ENCODE measurements around the gene OGFOD2.

OGFOD2 gene

GRCh38 chr12:122989225-122989839 is 14.3 kb downstream of the OGFOD2 start:
- DNase-seq (ENCODE audit: low spot score): no peak

- no peak for DNase-seq (ENCODE audit: low spot score)
These were observed 14.9 kb downstream of the OGFOD2 start for GRCh38 chr12:122989874-122990419.

GRCh38 chr12:122990561-122990960 is 15.5 kb downstream of the OGFOD2 start:
- no peak for DNase-seq (ENCODE audit: low spot score)

GRCh38 chr12:122990961-122991622 is 16.0 kb downstream of the OGFOD2 start:
- DNase-seq (ENCODE audit: low spot score): no peak

- DNase-seq (ENCODE audit: low spot score): no peak
These were observed 16.7 kb downstream of the OGFOD2 start for GRCh38 chr12:122991623-122992275.

GRCh38 chr12:122992386-122992785 is 17.3 kb downstream of the OGFOD2 start:
- no peak for DNase-seq (ENCODE audit: low spot score)

- DNase-seq (ENCODE audit: low spot score): no peak
These were observed 19.2 kb downstream of the OGFOD2 start for GRCh38 chr12:122994140-122994675.

- DNase-seq (ENCODE audit: low spot score): no peak
These were observed 19.9 kb downstream of the OGFOD2 start for GRCh38 chr12:122994781-122995502.

GRCh38 chr12:122995503-122996187 is 20.6 kb downstream of the OGFOD2 start:
- DNase-seq (ENCODE audit: low spot score): no peak

GRCh38 chr12:122996188-122996601 is 21.2 kb downstream of the OGFOD2 start:
- no peak for DNase-seq (ENCODE audit: low spot score)

- DNase-seq (ENCODE audit: low spot score): no peak
These were observed 21.7 kb downstream of the OGFOD2 start for GRCh38 chr12:122996621-122997342.

- DNase-seq (ENCODE audit: low spot score): no peak
These were observed 22.6 kb downstream of the OGFOD2 start for GRCh38 chr12:122997343-122998250.

GRCh38 chr12:122998316-122998715 is 23.3 kb downstream of the OGFOD2 start:
- no peak for DNase-seq (ENCODE audit: low spot score)

GRCh38 chr12:122999196-122999946 is 24.3 kb downstream of the OGFOD2 start:
- no peak for DNase-seq (ENCODE audit: low spot score)

- DNase-seq (ENCODE audit: low spot score): no peak
These were observed 25.0 kb downstream of the OGFOD2 start for GRCh38 chr12:122999986-123000420.

- no peak for DNase-seq (ENCODE audit: low spot score)
These were observed 25.5 kb downstream of the OGFOD2 start for GRCh38 chr12:123000578-123000977.

GRCh38 chr12:123001464-123001863 is 26.4 kb downstream of the OGFOD2 start:
- DNase-seq (ENCODE audit: low spot score): no peak

GRCh38 chr12:123003257-123003656 is 28.2 kb downstream of the OGFOD2 start:
- no peak for DNase-seq (ENCODE audit: low spot score)

- DNase-seq (ENCODE audit: low spot score): no peak
These were observed 29.2 kb downstream of the OGFOD2 start for GRCh38 chr12:123004287-123004686.
